ENCODE measurements around the gene ARHGAP33. TPM values are rescaled to one million over a fixed set of nuclear protein-coding genes. Genes with fewer than 3 reads are reported as not detected.
A peak's percentile ranks its signal among the peaks of the same experiment; 100 is the strongest.
"Not testable (repeated sequence)": the region's sequence is repeated elsewhere in the genome, so short reads cannot be mapped to it uniquely, and the experiment has no call there.

The ARHGAP33 gene
- total RNA-seq, 6 experiments from 2014 or later, result 5.4 to 11.0 (median 8.8) TPM

- Mint-ChIP-seq H3K4me1 (ENCODE audit: low read depth) (no peaks in the 10 kb centered on the region), H3K27me3 (ENCODE audit: insufficient read depth) (peaks cover 14% of the 10 kb centered on the region), H3K4me3 (no peak overlapping the region), H3K9me3 (no peaks in the 10 kb centered on the region), H3K27ac (no peak overlapping the region), H3K36me3 (ENCODE audit: low read depth) (no peaks in the 10 kb centered on the region)
- peak; percentile 27 for DNase-seq
- no peak for TF ChIP-seq CTCF (IDR thresholded peaks at IDR 0.05)
Measured at GRCh38 chr19:35828692-35829301, 53.4 kb downstream of the ARHGAP33 start.

- no peaks in the 10 kb centered on the region for H3K36me3 Mint-ChIP-seq (ENCODE audit: low read depth)
- H3K27me3 Mint-ChIP-seq (ENCODE audit: insufficient read depth), result peaks cover 21% of the 10 kb centered on the region
- no peak overlapping the region for H3K27ac Mint-ChIP-seq
- no peak overlapping the region for H3K4me3 Mint-ChIP-seq
- DNase-seq, result no peak
- no peaks in the 10 kb centered on the region for H3K9me3 Mint-ChIP-seq
- no peak for TF ChIP-seq CTCF (IDR thresholded peaks at IDR 0.05)
- H3K4me1 Mint-ChIP-seq (ENCODE audit: low read depth), result no peaks in the 10 kb centered on the region
Measured at GRCh38 chr19:35830986-35831385, 55.6 kb downstream of the ARHGAP33 start.

- Mint-ChIP-seq H3K4me1 (ENCODE audit: low read depth) (no peaks in the 10 kb centered on the region), H3K27ac (no peak overlapping the region), H3K27me3 (ENCODE audit: insufficient read depth) (peaks cover 21% of the 10 kb centered on the region), H3K36me3 (ENCODE audit: low read depth) (no peaks in the 10 kb centered on the region), H3K9me3 (no peaks in the 10 kb centered on the region), H3K4me3 (no peak overlapping the region)
- DNase-seq, result no peak
- TF ChIP-seq CTCF (IDR thresholded peaks at IDR 0.05), result no peak
Measured at GRCh38 chr19:35832054-35832453, 56.7 kb downstream of the ARHGAP33 start.

- Mint-ChIP-seq H3K4me1 (ENCODE audit: low read depth) (no peaks in the 10 kb centered on the region), H3K27ac (no peak overlapping the region), H3K36me3 (ENCODE audit: low read depth) (no peaks in the 10 kb centered on the region), H3K27me3 (ENCODE audit: insufficient read depth) (peaks cover 23% of the 10 kb centered on the region), H3K4me3 (no peak overlapping the region), H3K9me3 (0 out of 2 replicates have a peak, but pooled peaks cover 2% of the 10 kb centered on the region)
- no peak for TF ChIP-seq CTCF (IDR thresholded peaks at IDR 0.05)
- DNase-seq, result no peak
Measured at GRCh38 chr19:35833972-35834371, 58.6 kb downstream of the ARHGAP33 start.

- H3K27me3 Mint-ChIP-seq (ENCODE audit: insufficient read depth), result peaks cover 17% of the 10 kb centered on the region
- H3K4me1 Mint-ChIP-seq (ENCODE audit: low read depth); H3K9me3 Mint-ChIP-seq; H3K4me3 Mint-ChIP-seq; DNase-seq; H3K27ac Mint-ChIP-seq; H3K36me3 Mint-ChIP-seq (ENCODE audit: low read depth): not testable (repeated sequence)
Measured at GRCh38 chr19:35836096-35836495, 60.7 kb downstream of the ARHGAP33 start.

Other genes starting within 250 kb of the ARHGAP33 start
- gene SBSN, start 247.3 kb upstream of the ARHGAP33 start, total RNA-seq (2021; fragmentation: NEBNext Ultra II Directional; extraction: Animal tissue kit (Norgen Biotek cat#: 25700)), result 1 to 10 TPM; 1.6 to 3.3 (median 2.0) TPM
- gene GAPDHS, start 242.1 kb upstream of the ARHGAP33 start, total RNA-seq (2021; fragmentation: NEBNext Ultra II Directional; extraction: Animal tissue kit (Norgen Biotek cat#: 25700)), result not detected
- gene TMEM147, start 229.9 kb upstream of the ARHGAP33 start, total RNA-seq (2021; fragmentation: NEBNext Ultra II Directional; extraction: Animal tissue kit (Norgen Biotek cat#: 25700)), result 100 to 1,000 TPM; 104 to 130 (median 115) TPM
- not detected for gene ATP4A, start 211.9 kb upstream of the ARHGAP33 start, total RNA-seq (2021; fragmentation: NEBNext Ultra II Directional; extraction: Animal tissue kit (Norgen Biotek cat#: 25700))
- gene PMIS2, start 189.4 kb upstream of the ARHGAP33 start, total RNA-seq (2021; fragmentation: NEBNext Ultra II Directional; extraction: Animal tissue kit (Norgen Biotek cat#: 25700)), result not detected
- gene HAUS5, start 162.8 kb upstream of the ARHGAP33 start, total RNA-seq (2021; fragmentation: NEBNext Ultra II Directional; extraction: Animal tissue kit (Norgen Biotek cat#: 25700)), result 10 to 100 TPM in 5 of 6 experiments, 1 to 10 TPM in 1; 6.6 to 13.9 (median 12.2) TPM
- 100 to 1,000 TPM; 110 to 129 (median 120) TPM for gene RBM42, start 146.5 kb upstream of the ARHGAP33 start, total RNA-seq (2021; fragmentation: NEBNext Ultra II Directional; extraction: Animal tissue kit (Norgen Biotek cat#: 25700))
- 1 to 10 TPM in 5 of 6 experiments, under 1 TPM in 1; 0.71 to 2.2 (median 1.4) TPM for gene ETV2, start 133.8 kb upstream of the ARHGAP33 start, total RNA-seq (2021; fragmentation: NEBNext Ultra II Directional; extraction: Animal tissue kit (Norgen Biotek cat#: 25700))
- gene COX6B1, start 127.2 kb upstream of the ARHGAP33 start, total RNA-seq (2021; fragmentation: NEBNext Ultra II Directional; extraction: Animal tissue kit (Norgen Biotek cat#: 25700)), result 100 to 1,000 TPM; 375 to 463 (median 413) TPM
- under 1 TPM in 1 of 6 experiments, not detected in 5; 0.18 TPM for gene UPK1A, start 109.0 kb upstream of the ARHGAP33 start, total RNA-seq (2021; fragmentation: NEBNext Ultra II Directional; extraction: Animal tissue kit (Norgen Biotek cat#: 25700))
- not detected for gene ZBTB32, start 71.0 kb upstream of the ARHGAP33 start, total RNA-seq (2021; fragmentation: NEBNext Ultra II Directional; extraction: Animal tissue kit (Norgen Biotek cat#: 25700))
- gene KMT2B, start 57.6 kb upstream of the ARHGAP33 start, total RNA-seq (2021; fragmentation: NEBNext Ultra II Directional; extraction: Animal tissue kit (Norgen Biotek cat#: 25700)), result 10 to 100 TPM; 20.1 to 24.4 (median 21.7) TPM
- 1 to 10 TPM in 4 of 6 experiments, under 1 TPM in 2; 0.76 to 2.8 (median 1.4) TPM for gene IGFLR1, start 33.1 kb upstream of the ARHGAP33 start, total RNA-seq (2021; fragmentation: NEBNext Ultra II Directional; extraction: Animal tissue kit (Norgen Biotek cat#: 25700))
- 10 to 100 TPM; 18.0 to 20.8 (median 18.7) TPM for gene U2AF1L4, start 30.1 kb upstream of the ARHGAP33 start, total RNA-seq (2021; fragmentation: NEBNext Ultra II Directional; extraction: Animal tissue kit (Norgen Biotek cat#: 25700))
- gene PSENEN, start 29.9 kb upstream of the ARHGAP33 start, total RNA-seq (2021; fragmentation: NEBNext Ultra II Directional; extraction: Animal tissue kit (Norgen Biotek cat#: 25700)), result 10 to 100 TPM; 68.2 to 86.6 (median 74.9) TPM
- 1 to 10 TPM; 6.0 to 9.9 (median 8.7) TPM for gene LIN37, start 27.0 kb upstream of the ARHGAP33 start, total RNA-seq (2021; fragmentation: NEBNext Ultra II Directional; extraction: Animal tissue kit (Norgen Biotek cat#: 25700))
- 100 to 1,000 TPM in 1 of 6 experiments, 10 to 100 TPM in 5; 37.0 to 122 (median 43.9) TPM for gene HSPB6, start 18.5 kb upstream of the ARHGAP33 start, total RNA-seq (2021; fragmentation: NEBNext Ultra II Directional; extraction: Animal tissue kit (Norgen Biotek cat#: 25700))
- gene PROSER3, start 17.4 kb upstream of the ARHGAP33 start, total RNA-seq (2021; fragmentation: NEBNext Ultra II Directional; extraction: Animal tissue kit (Norgen Biotek cat#: 25700)), result 10 to 100 TPM; 26.4 to 30.0 (median 29.0) TPM
- gene PRODH2, start 37.3 kb downstream of the ARHGAP33 start, total RNA-seq (2021; fragmentation: NEBNext Ultra II Directional; extraction: Animal tissue kit (Norgen Biotek cat#: 25700)), result not detected
- gene NPHS1, start 76.9 kb downstream of the ARHGAP33 start, total RNA-seq (2021; fragmentation: NEBNext Ultra II Directional; extraction: Animal tissue kit (Norgen Biotek cat#: 25700)), result not detected
- under 1 TPM in 1 of 6 experiments, not detected in 5; 0.07 TPM for gene KIRREL2, start 81.3 kb downstream of the ARHGAP33 start, total RNA-seq (2021; fragmentation: NEBNext Ultra II Directional; extraction: Animal tissue kit (Norgen Biotek cat#: 25700))
- 10 to 100 TPM; 24.3 to 39.7 (median 38.1) TPM for gene APLP1, start 93.0 kb downstream of the ARHGAP33 start, total RNA-seq (2021; fragmentation: NEBNext Ultra II Directional; extraction: Animal tissue kit (Norgen Biotek cat#: 25700))
- gene NFKBID, start 125.0 kb downstream of the ARHGAP33 start, total RNA-seq (2021; fragmentation: NEBNext Ultra II Directional; extraction: Animal tissue kit (Norgen Biotek cat#: 25700)), result 1 to 10 TPM; 3.9 to 7.2 (median 5.3) TPM
- gene HCST, start 127.0 kb downstream of the ARHGAP33 start, total RNA-seq (2021; fragmentation: NEBNext Ultra II Directional; extraction: Animal tissue kit (Norgen Biotek cat#: 25700)), result 1 to 10 TPM in 5 of 6 experiments, under 1 TPM in 1; 0.96 to 4.1 (median 1.2) TPM
- not detected for gene TYROBP, start 132.7 kb downstream of the ARHGAP33 start, total RNA-seq (2021; fragmentation: NEBNext Ultra II Directional; extraction: Animal tissue kit (Norgen Biotek cat#: 25700))
- gene LRFN3, start 160.8 kb downstream of the ARHGAP33 start, total RNA-seq (2021; fragmentation: NEBNext Ultra II Directional; extraction: Animal tissue kit (Norgen Biotek cat#: 25700)), result 10 to 100 TPM; 15.3 to 21.0 (median 19.1) TPM
- 10 to 100 TPM in 2 of 6 experiments, 1 to 10 TPM in 4; 8.2 to 12.5 (median 8.9) TPM for gene SDHAF1, start 219.6 kb downstream of the ARHGAP33 start, total RNA-seq (2021; fragmentation: NEBNext Ultra II Directional; extraction: Animal tissue kit (Norgen Biotek cat#: 25700))
- gene SYNE4, start 233.2 kb downstream of the ARHGAP33 start, total RNA-seq (2021; fragmentation: NEBNext Ultra II Directional; extraction: Animal tissue kit (Norgen Biotek cat#: 25700)), result under 1 TPM; 0.07 to 0.40 (median 0.29) TPM
- gene ALKBH6, start 238.6 kb downstream of the ARHGAP33 start, total RNA-seq (2021; fragmentation: NEBNext Ultra II Directional; extraction: Animal tissue kit (Norgen Biotek cat#: 25700)), result 10 to 100 TPM; 25.3 to 31.5 (median 28.5) TPM